GM12872 (cell line): Measurements from ENCODE around the gene CKAP4.

Source experiments
- CTCF ChIP-seq: IDR thresholded peaks from 3 replicates; pipeline ENCODE4 v1.5.1; 2011; ENCODE audit warnings: low read depth, mild to moderate bottlenecking, low read length, moderate library complexity; ENCODE audit not compliant: insufficient read depth

Gene CKAP4

GRCh38 chr12:106271575-106272505 is 24.0 kb upstream of the CKAP4 start:
- no peak for TF ChIP-seq CTCF

- no peak for TF ChIP-seq CTCF
These were observed 21.4 kb upstream of the CKAP4 start for GRCh38 chr12:106269150-106269771.

- TF ChIP-seq CTCF: no peak
These were observed 19.7 kb upstream of the CKAP4 start for GRCh38 chr12:106267535-106267934.

- no peak for TF ChIP-seq CTCF
These were observed 17.3 kb upstream of the CKAP4 start for GRCh38 chr12:106265116-106265515.

GRCh38 chr12:106258935-106259334 is 11.1 kb upstream of the CKAP4 start:
- TF ChIP-seq CTCF: no peak

GRCh38 chr12:106258226-106258625 is 10.4 kb upstream of the CKAP4 start:
- no peak for TF ChIP-seq CTCF

- no peak for TF ChIP-seq CTCF
These were observed 8.7 kb upstream of the CKAP4 start for GRCh38 chr12:106256524-106256923.
